ENCODE results near the gene MYBPC2.
"Not testable (repeated sequence)": the region's sequence is repeated elsewhere in the genome, so short reads cannot be mapped to it uniquely, and the experiment has no call there.

The MYBPC2 gene

GRCh38 chr19:50427997-50428425 lies 4.7 kb upstream of the MYBPC2 start:
- peak in 1 of 2 donors; percentile 14 for DNase-seq (ENCODE audit: low read depth in 2 of 2)

GRCh38 chr19:50428772-50429463 lies 3.8 kb upstream of the MYBPC2 start:
- no peak for DNase-seq (ENCODE audit: low read depth in 2 of 2)

GRCh38 chr19:50430888-50431342 lies 1.8 kb upstream of the MYBPC2 start:
- no peak for DNase-seq (ENCODE audit: low read depth in 2 of 2)

GRCh38 chr19:50431343-50432220 lies 1.1 kb upstream of the MYBPC2 start:
- DNase-seq (ENCODE audit: low read depth in 2 of 2), result peak; percentile 69 to 87

- no peak for DNase-seq (ENCODE audit: low read depth in 2 of 2)
Measured at GRCh38 chr19:50433201-50434180, 799 bp downstream of the MYBPC2 start.

- no peak for DNase-seq (ENCODE audit: low read depth in 2 of 2)
Measured at GRCh38 chr19:50434525-50434924, 1.8 kb downstream of the MYBPC2 start.

GRCh38 chr19:50435221-50435620 lies 2.5 kb downstream of the MYBPC2 start:
- DNase-seq (ENCODE audit: low read depth in 2 of 2), result no peak

GRCh38 chr19:50435627-50436026 lies 2.9 kb downstream of the MYBPC2 start:
- DNase-seq (ENCODE audit: low read depth in 2 of 2), result no peak

- no peak for DNase-seq (ENCODE audit: low read depth in 2 of 2)
Measured at GRCh38 chr19:50437862-50438449, 5.3 kb downstream of the MYBPC2 start.

GRCh38 chr19:50439130-50439529 lies 6.4 kb downstream of the MYBPC2 start:
- DNase-seq (ENCODE audit: low read depth in 2 of 2), result not testable (repeated sequence)

- no peak for DNase-seq (ENCODE audit: low read depth in 2 of 2)
Measured at GRCh38 chr19:50444059-50444458, 11.4 kb downstream of the MYBPC2 start.

GRCh38 chr19:50447053-50447452 lies 14.4 kb downstream of the MYBPC2 start:
- no peak for DNase-seq (ENCODE audit: low read depth in 2 of 2)

- no peak for DNase-seq (ENCODE audit: low read depth in 2 of 2)
Measured at GRCh38 chr19:50447750-50448149, 15.1 kb downstream of the MYBPC2 start.

- no peak for DNase-seq (ENCODE audit: low read depth in 2 of 2)
Measured at GRCh38 chr19:50449236-50449899, 16.7 kb downstream of the MYBPC2 start.

GRCh38 chr19:50450369-50451222 lies 17.9 kb downstream of the MYBPC2 start:
- DNase-seq (ENCODE audit: low read depth in 2 of 2), result no peak

- DNase-seq (ENCODE audit: low read depth in 2 of 2), result no peak
Measured at GRCh38 chr19:50451223-50451534, 18.5 kb downstream of the MYBPC2 start.

- DNase-seq (ENCODE audit: low read depth in 2 of 2), result no peak
Measured at GRCh38 chr19:50453243-50453642, 20.6 kb downstream of the MYBPC2 start.

- no peak for DNase-seq (ENCODE audit: low read depth in 2 of 2)
Measured at GRCh38 chr19:50455992-50456391, 23.3 kb downstream of the MYBPC2 start.

- no peak for DNase-seq (ENCODE audit: low read depth in 2 of 2)
Measured at GRCh38 chr19:50457300-50457699, 24.6 kb downstream of the MYBPC2 start.

Measured in stimulated activated CD4-positive, alpha-beta T cell treated with anti-CD3 and anti-CD28 coated beads, Interleukin-4, amount 100 ng/mL, for 48 hours (primary cell).